Cardiac muscle cell (in vitro differentiated cells and primary cell): ENCODE data around the gene RHOG. TPM values are rescaled to one million over a fixed set of nuclear protein-coding genes. Genes with fewer than 3 reads are reported as not detected.

Source experiments
- DNase-seq, 2 donors: peaks; one replicate each; pipeline versions ENCODE4 v3.0.0 to v3.0.0-alpha.2; 2010 to 2017; ENCODE audit warnings: low read depth in 1 of 2, low spot score in 1 of 2
- H3K27ac ChIP-seq: fragments of 200-600 bp; sonication (generic); 2 replicates; pipeline ENCODE4 v1.5.1; 2016
- H3K27me3 ChIP-seq: fragments of 200-600 bp; sonication (generic); 2 replicates; pipeline ENCODE4 v1.6.0; 2016; ENCODE audit warnings: control low read depth
- H3K36me3 ChIP-seq: fragments of 200-600 bp; sonication (generic); 2 replicates; pipeline ENCODE4 v1.5.1; 2016; ENCODE audit warnings: control low read depth
- H3K4me1 ChIP-seq: fragments of 200-600 bp; sonication (generic); 2 replicates; pipeline ENCODE4 v1.8.1; 2017; ENCODE audit warnings: low read depth, mild to moderate bottlenecking, mixed run types
- H3K4me3 ChIP-seq: fragments of 200-600 bp; sonication (generic); 2 replicates; pipeline ENCODE4 v1.5.1; 2016; ENCODE audit warnings: mild to moderate bottlenecking
- H3K9me3 ChIP-seq: fragments of 200-600 bp; sonication (generic); 2 replicates; pipeline ENCODE4 v1.5.1; 2017; ENCODE audit warnings: low read depth, mild to moderate bottlenecking, control low read depth
- CTCF ChIP-seq: IDR thresholded peaks from 2 replicates; pipeline ENCODE4 v1.5.1; 2012; ENCODE audit warnings: low read depth, mild to moderate bottlenecking, low read length
- polyA plus RNA-seq: library from polyadenylated mRNA; unstranded; fragments of >200 nt; fragmentation: Nextera tagmentation; extraction: Ambion mirVana; gene quantifications from 2 replicates; pipeline ENCODE4 v1.2.1, GENCODE V29; 2016
- total RNA-seq: library from RNA; depleted of rRNA; stranded (reverse); fragments of >200 nt; gene quantifications from 2 replicates; pipeline ENCODE4 v1.2.3, GENCODE V29; 2016

Gene RHOG
- total and polyA plus RNA-seq, 2 experiments from 2014 or later = 29.2 to 39.1 TPM

- no peak for TF ChIP-seq CTCF
- Histone ChIP-seq H3K36me3 (peaks cover 5% of the 10 kb centered on the region), H3K27me3 (no peaks in the 10 kb centered on the region), H3K4me3 (no peak overlapping the region), H3K4me1 (no peaks in the 10 kb centered on the region), H3K27ac (no peak overlapping the region), H3K9me3 (no peaks in the 10 kb centered on the region)
- no peak for DNase-seq
Measured at GRCh38 chr11:3825473-3826154, 15.1 kb downstream of the RHOG start.

- Histone ChIP-seq H3K27me3 (no peaks in the 10 kb centered on the region), H3K36me3 (peaks cover 5% of the 10 kb centered on the region), H3K27ac (no peak overlapping the region), H3K4me1 (no peaks in the 10 kb centered on the region), H3K4me3 (no peak overlapping the region), H3K9me3 (no peaks in the 10 kb centered on the region)
- DNase-seq = peak; percentile 69 to 70
- TF ChIP-seq CTCF = peak; percentile 70
Measured at GRCh38 chr11:3824714-3825472, 15.9 kb downstream of the RHOG start.

GRCh38 chr11:3823762-3824506 is 16.8 kb downstream of the RHOG start:
- no peaks in the 10 kb centered on the region for H3K9me3 ChIP-seq
- no peak overlapping the region for H3K4me3 ChIP-seq
- H3K27me3 ChIP-seq = no peaks in the 10 kb centered on the region
- no peak for TF ChIP-seq CTCF
- no peak overlapping the region for H3K27ac ChIP-seq
- no peaks in the 10 kb centered on the region for H3K4me1 ChIP-seq
- H3K36me3 ChIP-seq = peaks cover 5% of the 10 kb centered on the region
- DNase-seq = no peak

GRCh38 chr11:3823303-3823702 is 17.5 kb downstream of the RHOG start:
- Histone ChIP-seq H3K4me1 (no peaks in the 10 kb centered on the region), H3K4me3 (no peak overlapping the region), H3K27me3 (no peaks in the 10 kb centered on the region), H3K27ac (no peak overlapping the region), H3K36me3 (peaks cover 5% of the 10 kb centered on the region), H3K9me3 (no peaks in the 10 kb centered on the region)
- peak in 1 of 2 donors; percentile 77 for DNase-seq
- no peak for TF ChIP-seq CTCF

DNA sequence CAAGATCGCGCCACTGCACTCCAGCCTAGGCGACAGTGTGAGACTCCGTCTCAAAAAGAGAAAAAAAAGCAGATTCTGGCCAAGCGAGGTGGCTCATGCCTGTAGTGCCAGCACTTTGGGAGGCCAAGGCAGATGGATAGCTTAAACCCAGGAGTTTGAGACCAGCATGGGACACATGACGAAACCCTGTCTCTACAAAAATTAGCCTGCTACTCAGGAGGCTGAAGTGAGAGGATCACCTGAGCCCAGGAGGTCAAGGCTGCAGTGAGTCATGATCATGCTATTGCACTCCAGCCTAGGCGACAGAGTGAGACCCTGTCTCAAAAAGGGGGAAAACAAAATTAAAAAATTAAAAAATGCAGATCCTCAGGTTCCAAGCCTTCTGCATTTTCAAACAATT is 18.4 kb downstream of the RHOG start:
- Histone ChIP-seq H3K4me1 (no peaks in the 10 kb centered on the region), H3K27ac (no peak overlapping the region), H3K4me3 (no peak overlapping the region), H3K36me3 (peaks cover 3% of the 10 kb centered on the region), H3K9me3 (no peaks in the 10 kb centered on the region), H3K27me3 (no peaks in the 10 kb centered on the region)
- no peak for TF ChIP-seq CTCF
- no peak for DNase-seq
